Upper lobe of left lung (tissue), 4 donors: Measurements from ENCODE around the gene CRTC3.

Experiments used
- CTCF ChIP-seq, 6 experiments: fragments of 450-650 bp in 4 of 6; fragments of 200-600 bp in 2 of 6; sonication (generic) in 2 of 6; IDR thresholded peaks; one replicate each; pipeline ENCODE4 v1.5.1; 2016 to 2019; ENCODE audit warnings: antibody characterized with exemption in 6 of 6
- POLR2A ChIP-seq, 4 donors: fragments of 450-650 bp; IDR thresholded peaks; one replicate each; pipeline ENCODE4 v1.5.1; 2016 to 2017; ENCODE audit warnings: antibody characterized with exemption in 4 of 4, mild to moderate bottlenecking in 2 of 4

- TF ChIP-seq CTCF (IDR thresholded peaks at IDR 0.05) (no peak), POLR2A (IDR thresholded peaks at IDR 0.05) (no peak)
Measured at GRCh38 chr15:90581771-90582352, 52.1 kb downstream of the CRTC3 start.
